NCI-H526 (cell line): ENCODE measurements around the gene COL18A1.

Experiments used
- DNase-seq, 2 experiments: peaks; one replicate each; lab custom pipeline; 2025; lab: John Stamatoyannopoulos, UW

COL18A1 gene

DNA sequence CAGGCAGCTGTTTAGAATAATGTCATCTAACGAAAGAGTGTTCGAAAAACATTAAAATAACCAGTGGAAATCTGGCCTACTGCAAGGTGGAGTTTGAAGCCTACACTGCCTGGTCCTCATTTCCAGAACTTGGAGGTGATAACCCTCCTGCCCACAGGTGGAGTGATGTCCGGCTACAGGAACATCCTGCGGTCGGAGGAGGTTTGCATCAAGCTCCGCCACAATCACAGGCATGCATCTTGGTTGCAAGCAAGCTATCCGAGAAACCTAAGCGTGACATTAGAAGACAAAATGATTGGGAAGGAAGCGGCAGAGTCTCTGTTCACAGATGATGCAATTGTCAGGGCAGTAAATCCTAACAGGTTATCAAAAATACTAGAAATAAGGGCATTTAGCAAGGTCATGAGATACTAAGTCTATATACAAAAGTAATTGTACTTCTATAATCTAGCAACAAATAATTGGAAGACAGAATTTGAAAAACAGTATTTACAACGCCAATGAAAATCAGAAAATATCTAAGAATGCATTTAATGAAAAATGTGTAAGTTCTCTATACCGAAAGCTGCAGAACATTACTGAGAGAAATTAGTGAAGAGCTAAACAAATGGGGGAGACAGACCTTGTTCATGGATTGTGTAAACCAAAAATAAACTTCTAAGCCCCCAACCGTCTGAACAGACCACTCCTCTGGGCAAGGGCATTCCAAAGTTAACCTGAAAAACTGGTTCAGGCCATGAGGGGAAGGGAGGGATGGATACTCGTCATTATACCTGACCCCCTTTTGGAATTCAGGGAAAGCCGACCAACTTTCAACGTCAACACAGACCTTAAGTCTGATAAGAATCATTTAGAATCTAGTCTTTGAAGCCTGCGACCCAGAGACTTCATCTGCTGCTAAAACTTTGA, 141.9 kb downstream of the COL18A1 start:
- no peak for DNase-seq

DNA sequence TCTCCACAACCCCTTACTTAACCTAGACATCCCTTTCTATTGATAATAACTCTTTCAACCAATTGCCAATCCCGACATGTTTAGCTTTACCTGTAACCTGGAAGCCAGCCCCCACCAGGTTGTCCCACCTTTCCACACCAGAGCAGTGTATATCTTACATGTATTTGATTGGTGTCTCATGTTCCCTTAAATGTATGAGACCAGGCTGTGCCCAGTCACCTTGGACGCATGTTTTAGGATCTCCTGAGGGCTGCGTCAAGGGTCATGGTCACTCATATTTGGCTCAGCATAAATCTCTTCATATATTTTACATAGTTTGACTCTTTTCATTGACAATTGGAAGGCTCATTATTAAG, 142.6 kb downstream of the COL18A1 start:
- DNase-seq = no peak

DNA sequence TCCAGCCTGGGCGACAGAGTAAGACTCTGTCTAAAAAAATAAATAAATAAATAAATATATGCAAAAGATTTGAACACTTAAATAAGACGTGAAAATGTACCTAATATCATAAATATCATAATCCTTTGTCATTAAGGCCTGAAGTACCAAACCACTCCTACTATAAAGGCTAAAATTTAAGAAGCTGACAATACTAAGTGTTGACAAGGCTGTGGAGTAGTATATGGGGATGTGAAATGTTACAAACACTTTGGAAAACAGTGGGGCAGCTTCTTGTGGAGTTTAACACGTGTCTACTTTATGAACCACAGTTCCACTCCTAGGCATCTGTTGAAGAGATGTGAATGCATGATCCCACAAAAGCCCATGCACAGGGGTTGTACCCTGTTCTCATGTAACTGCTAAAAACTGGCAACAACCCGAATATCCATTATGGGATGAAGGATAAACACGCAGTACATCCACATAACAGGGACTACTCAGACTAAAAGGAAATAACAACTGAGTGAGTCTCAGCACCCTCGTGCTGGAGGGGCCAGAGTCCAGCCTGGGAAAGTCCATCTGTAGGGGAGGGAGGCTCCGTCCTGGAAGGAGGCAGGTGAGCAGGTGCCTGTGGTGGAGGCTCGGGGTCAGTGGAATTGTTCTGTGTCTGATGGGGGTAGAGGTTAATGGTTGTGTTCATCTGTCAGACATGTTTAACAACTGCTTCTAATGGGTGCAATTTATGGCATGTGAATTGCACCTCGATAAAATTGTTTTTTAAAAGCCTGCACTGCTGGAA, 143.9 kb downstream of the COL18A1 start:
- no peak for DNase-seq

DNA sequence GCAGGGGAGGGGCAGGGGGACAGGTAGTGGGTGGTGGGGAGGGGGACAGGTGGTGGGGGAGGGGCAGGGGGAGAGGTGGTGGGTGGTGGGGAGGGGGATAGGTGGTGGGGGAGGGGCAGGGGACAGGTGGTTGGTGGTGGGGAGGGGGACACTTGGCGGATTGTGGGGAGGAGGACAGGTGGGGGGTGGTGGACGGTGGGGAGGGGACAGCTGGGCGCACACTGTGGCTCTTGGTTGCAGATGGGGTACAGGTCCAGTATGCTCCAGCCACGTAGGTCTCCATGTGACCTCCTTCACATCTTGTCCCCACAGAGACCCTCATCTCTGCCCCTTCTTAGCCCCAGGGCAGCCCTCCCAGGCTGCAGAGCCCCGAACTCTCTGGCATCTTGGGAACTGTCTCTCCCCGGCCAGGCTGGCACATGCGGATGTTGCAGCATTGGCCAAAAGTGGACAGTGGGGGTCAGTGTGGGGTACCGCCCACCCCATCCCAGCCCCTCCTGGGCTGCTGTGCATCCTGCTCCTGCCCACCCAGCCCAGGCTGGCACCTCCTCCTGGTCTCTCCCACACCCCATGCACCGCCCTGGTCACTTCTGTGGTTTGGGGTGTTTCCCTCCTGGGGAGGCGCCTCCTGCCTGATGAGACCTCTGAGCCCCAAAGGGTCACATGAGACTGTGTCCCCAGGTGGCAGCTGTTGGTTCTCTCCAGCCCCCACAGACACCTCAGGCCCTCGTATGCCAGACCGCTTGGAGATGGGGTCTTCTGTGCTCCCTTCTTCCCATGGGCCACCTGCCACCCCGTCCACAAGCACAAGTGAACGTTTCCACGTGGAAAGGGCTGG, 144.9 kb downstream of the COL18A1 start:
- DNase-seq = no peak

- DNase-seq = no peak
These were observed 145.7 kb downstream of the COL18A1 start for GRCh38 chr21:45550522-45551210.

DNA sequence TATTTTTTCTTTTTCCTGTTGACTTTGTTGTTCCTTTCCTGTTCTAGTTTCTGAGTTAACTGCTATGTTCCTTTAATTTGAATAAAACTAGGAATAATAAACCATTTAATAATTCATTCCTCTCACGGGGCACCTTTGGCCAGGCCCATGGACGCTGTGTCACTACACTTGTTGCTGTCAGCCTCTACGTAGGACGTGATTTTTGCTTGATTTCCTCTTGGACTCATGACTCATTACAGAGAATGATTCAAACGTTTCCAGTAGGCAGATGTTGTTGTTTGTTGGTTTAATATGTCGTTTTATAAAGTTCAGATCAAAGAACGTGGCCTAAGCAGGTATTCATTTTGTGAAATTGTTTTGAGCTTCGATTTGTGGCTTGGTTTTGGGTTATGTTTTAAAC, 146.4 kb downstream of the COL18A1 start:
- no peak for DNase-seq

GRCh38 chr21:45551783-45552695, 147.1 kb downstream of the COL18A1 start:
- no peak for DNase-seq

DNA sequence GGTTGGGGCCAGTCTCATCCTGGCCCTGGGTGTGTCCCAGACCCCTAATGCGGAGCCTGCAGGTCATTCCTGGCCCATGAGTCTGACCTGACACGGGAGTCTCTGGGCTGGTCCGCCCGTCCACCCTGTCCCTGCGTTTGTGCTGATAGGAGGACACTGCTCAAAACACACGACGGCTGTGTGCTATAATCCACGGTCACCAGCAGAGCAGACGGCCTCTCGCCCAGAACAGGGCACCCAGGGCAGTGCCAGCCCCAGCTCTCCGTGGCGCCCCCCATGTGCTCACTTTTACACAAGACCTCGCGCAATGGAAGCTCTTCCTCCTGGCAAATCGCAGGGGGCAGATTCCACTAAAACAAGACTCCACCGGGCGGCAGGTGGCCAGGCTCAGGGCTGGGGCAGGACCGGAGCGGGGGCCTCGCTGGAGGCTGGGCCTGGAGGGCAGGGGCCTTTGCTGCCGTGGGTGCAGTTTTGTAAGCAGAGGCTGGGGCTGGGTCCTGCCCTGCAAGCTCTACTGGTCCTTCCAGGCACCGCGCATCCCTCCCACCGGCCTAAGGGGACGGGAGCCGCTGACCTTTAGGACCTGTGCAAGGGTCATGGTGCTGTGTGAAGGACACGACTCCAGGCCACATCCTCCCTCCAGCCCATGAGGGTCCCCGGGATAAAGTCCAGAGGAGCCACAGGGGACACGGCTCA, 147.9 kb downstream of the COL18A1 start:
- no peak for DNase-seq

DNA sequence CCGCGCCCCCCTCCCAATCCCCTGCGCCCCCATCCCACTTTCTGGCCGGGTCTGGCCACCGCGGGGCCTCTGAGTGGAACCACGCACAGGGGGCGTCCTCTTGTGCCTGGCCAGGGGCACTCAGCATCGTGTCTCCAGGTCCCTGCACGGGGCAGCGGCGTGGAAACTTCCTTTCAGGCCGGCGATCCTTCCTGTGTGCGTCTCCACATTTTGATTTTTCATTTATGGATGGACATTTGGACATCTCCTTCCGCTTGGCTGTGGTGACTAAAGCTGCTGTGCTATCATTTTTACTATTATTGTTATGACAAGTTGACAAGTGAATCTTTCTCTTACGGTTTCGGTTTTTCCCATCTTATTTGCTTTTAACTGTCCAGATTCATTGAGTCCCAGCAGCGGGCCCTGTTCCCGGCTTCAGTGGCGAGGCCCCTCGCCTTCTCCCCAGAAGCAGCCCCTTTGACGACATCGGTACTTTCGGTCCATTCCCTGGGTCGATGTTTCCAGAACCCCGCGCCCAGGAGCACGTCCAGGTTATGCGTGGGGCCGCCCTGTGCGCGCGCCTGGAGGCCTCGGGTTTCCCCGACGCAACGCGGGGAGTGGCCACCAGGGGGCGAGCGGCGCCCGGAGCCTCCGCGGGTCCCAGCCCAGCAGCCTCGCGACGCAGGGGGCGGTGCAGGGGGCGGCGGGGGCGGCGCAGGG, 149.7 kb downstream of the COL18A1 start:
- DNase-seq = peak in 1 of 2 experiments; percentile 69

DNA sequence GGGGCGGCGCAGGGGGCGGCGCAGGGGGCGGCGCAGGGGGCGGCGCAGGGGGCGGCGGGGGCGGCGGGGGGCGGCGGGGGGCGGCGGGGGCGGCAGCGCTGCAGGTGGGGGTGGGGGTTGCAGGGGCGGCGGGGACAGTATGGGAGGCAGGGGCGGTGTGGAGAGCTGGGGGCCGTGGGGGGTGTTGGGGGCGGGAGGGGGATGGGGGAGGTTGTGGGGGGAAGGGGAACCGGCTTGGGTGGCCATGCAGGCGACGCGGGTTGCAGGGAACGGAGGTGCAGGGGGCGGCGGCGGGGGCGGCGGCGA, 150.2 kb downstream of the COL18A1 start:
- no peak for DNase-seq

GRCh38 chr21:45555557-45556301, 150.8 kb downstream of the COL18A1 start:
- DNase-seq = peak; percentile 75 to 89

DNA sequence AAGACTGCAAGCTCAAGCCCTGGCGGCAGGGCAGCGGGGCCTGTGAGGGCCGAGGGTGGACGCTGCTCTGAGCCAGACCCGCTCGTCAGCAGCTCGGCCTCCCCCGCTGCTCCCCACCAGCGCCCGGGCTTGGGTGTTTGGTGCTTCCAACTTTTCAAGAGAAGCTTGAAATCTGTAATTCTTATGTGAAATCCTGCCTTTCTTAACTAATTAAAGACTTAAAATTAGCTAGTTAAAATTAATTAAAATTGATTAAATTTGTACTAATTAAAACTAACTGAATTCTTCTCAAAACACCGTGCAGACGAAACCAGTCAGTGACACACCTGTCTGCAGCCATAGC, 151.3 kb downstream of the COL18A1 start:
- no peak for DNase-seq

DNA sequence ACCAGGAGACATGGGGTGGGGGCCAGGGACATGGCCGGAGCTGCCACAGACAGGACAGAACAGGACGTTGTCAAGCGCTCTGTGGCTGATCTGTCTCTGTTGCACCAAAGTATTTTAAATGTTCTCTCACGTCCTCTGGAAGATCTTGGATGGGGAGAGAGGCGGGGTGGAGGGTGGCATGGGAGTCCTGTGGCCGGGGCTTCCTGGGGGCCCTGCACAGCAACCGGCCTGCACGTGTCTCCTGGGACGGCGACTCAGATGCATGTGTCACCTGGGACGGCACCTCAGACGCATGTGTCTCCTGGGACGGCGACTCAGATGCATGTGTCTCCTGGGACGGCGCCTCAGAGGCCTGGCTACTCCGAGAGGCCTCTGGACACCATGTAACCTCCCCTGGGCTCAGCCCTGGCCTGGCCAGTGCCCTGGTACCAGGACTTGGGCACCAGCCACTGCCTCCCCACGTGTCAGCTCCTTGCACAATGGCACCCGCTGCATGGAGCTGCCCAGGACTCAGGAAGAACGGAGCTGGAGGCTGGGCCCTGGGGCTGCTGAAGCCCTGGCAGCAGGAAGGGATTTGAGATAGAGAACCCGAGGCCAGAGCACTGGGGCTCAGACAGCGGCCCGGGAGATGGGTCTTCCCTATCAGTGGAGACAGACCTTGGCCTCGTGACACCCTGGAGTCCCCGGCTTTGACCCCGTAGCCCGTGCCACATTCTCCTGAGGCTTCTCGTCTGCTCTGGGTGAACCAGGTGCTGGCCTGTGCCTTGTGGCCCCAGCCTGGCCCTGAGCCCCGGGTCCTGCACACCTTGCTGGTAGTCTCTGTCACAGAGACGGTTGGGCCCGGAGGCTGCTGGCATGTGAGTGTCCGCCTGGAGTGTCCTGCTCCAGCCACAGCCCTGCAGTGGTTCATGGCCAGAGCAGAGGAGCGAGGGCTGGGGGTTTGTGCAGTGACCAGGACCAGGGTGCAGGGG, 152.0 kb downstream of the COL18A1 start:
- no peak for DNase-seq

GRCh38 chr21:45557616-45558043, 152.7 kb downstream of the COL18A1 start:
- no peak for DNase-seq

- no peak for DNase-seq
These were observed 153.2 kb downstream of the COL18A1 start for GRCh38 chr21:45558044-45558721.

GRCh38 chr21:45559216-45560105, 154.5 kb downstream of the COL18A1 start:
- no peak for DNase-seq
